MM.1S (cell line): Measurements from ENCODE around the gene MAML3.

Experiments used
- DNase-seq: peaks from one replicate; pipeline ENCODE4 v3.0.0-alpha.2; 2015
- H2AFZ ChIP-seq: fragments of 300-600 bp; sonication (generic); 2 replicates; pipeline ENCODE4 v1.6.0; 2016; ENCODE audit warnings: antibody characterized with exemption, low read length
- H3F3A ChIP-seq: fragments of 300-600 bp; sonication (generic); 2 replicates; pipeline ENCODE4 v1.6.1; 2016; ENCODE audit warnings: mild to moderate bottlenecking, antibody characterized with exemption, low read length, moderate library complexity, mixed read lengths; ENCODE audit not compliant: insufficient read depth
- H3K27ac ChIP-seq: fragments of 300-600 bp; sonication (generic); 2 replicates; pipeline ENCODE4 v1.5.1; 2016; ENCODE audit warnings: mild to moderate bottlenecking, low read length
- H3K27me3 ChIP-seq: fragments of 300-600 bp; sonication (generic); replicated peaks from 2 replicates; pipeline ENCODE4 v1.6.0; 2016; ENCODE audit warnings: low read length; ENCODE audit not compliant: insufficient read depth
- H3K36me3 ChIP-seq: fragments of 300-600 bp; sonication (generic); replicated peaks from 2 replicates; pipeline ENCODE4 v1.6.1; 2016; ENCODE audit warnings: mild to moderate bottlenecking, low read length, mixed read lengths; ENCODE audit not compliant: insufficient read depth
- H3K4me1 ChIP-seq: fragments of 300-600 bp; sonication (generic); 2 replicates; pipeline ENCODE4 v1.6.1; 2016; ENCODE audit warnings: low read length, mixed read lengths
- H3K4me2 ChIP-seq: fragments of 300-600 bp; sonication (generic); 2 replicates; pipeline ENCODE4 v1.6.0; 2016; ENCODE audit warnings: low read depth, low read length
- H3K4me3 ChIP-seq: fragments of 300-600 bp; sonication (generic); 2 replicates; pipeline ENCODE4 v1.5.1; 2016; ENCODE audit warnings: low read length, mixed read lengths
- H3K79me2 ChIP-seq: fragments of 300-600 bp; sonication (generic); 2 replicates; pipeline ENCODE4 v1.6.1; 2016; ENCODE audit warnings: mixed run types, low read length, mixed read lengths
- H3K9ac ChIP-seq: fragments of 300-600 bp; sonication (generic); 2 replicates; pipeline ENCODE4 v1.6.1; 2016; ENCODE audit warnings: low read length, mixed read lengths
- H3K9me2 ChIP-seq: fragments of 300-600 bp; sonication (generic); replicated peaks from 2 replicates; pipeline ENCODE4 v1.6.1; 2016; ENCODE audit warnings: mild to moderate bottlenecking, low read length, mixed read lengths; ENCODE audit not compliant: insufficient read depth
- H3K9me3 ChIP-seq: fragments of 300-600 bp; sonication (generic); replicated peaks from 2 replicates; pipeline ENCODE4 v1.6.1; 2016; ENCODE audit warnings: mild to moderate bottlenecking, low read length, mixed read lengths; ENCODE audit not compliant: insufficient read depth
- H4K20me1 ChIP-seq: fragments of 300-600 bp; sonication (generic); 2 replicates; pipeline ENCODE4 v1.6.1; 2016; ENCODE audit warnings: mild to moderate bottlenecking, low read length, moderate library complexity, mixed read lengths; ENCODE audit not compliant: insufficient read depth
- EZH2 ChIP-seq: fragments of 300-600 bp; sonication (generic); optimal IDR thresholded peaks from 2 replicates; pipeline ENCODE3; 2017; ENCODE audit warnings: low read depth, mild to moderate bottlenecking, antibody characterized with exemption, low read length, mixed read lengths
- EZH2phosphoT487 ChIP-seq: fragments of 300-600 bp; sonication (generic); IDR thresholded peaks from 2 replicates; pipeline ENCODE4 v1.6.1; 2018; ENCODE audit warnings: antibody characterized with exemption, low read length
- TF ChIP-seq, protein P1 (sequence below): fragments of 300-600 bp; sonication (generic); IDR thresholded peaks from 2 replicates; pipeline ENCODE4 v1.5.1; 2016; ENCODE audit warnings: antibody characterized with exemption, low read length, mixed read lengths

The MAML3 gene

DNA sequence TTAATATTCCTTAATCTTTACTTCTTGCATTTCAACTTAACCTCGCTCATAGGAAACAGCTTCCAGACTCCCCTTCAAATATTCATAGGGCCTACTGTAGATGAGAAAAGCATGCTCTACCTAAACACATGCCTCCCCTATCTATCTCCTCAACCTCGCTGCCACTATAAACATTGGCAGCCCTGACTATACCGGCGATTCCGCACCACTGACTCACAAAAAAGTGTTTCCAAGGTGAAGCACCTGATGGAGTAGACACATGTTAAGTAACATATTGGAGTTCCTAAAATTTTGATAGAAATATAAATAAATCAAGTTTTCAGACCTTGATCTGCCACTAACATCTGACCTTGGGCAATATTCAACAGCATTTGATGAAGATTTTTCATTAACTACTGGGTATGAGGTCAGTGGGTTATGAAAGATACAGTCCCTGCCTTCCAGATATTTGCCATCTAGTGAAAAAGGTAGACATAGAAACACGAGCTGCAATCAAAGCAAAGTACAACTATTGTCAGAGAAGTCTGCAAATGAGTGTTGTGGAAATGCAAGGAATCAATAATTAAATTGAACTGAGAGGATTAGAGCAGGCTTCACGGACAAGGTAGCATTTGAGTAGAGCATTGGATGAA, 184.2 kb downstream of the MAML3 start:
- H3K27ac ChIP-seq = no peak overlapping the region
- H3K4me1 ChIP-seq = peaks cover 10% of the 10 kb centered on the region
- TF ChIP-seq EZH2 (no peak), EZH2phosphoT487 (no peak)
- TF ChIP-seq, protein P1, sequence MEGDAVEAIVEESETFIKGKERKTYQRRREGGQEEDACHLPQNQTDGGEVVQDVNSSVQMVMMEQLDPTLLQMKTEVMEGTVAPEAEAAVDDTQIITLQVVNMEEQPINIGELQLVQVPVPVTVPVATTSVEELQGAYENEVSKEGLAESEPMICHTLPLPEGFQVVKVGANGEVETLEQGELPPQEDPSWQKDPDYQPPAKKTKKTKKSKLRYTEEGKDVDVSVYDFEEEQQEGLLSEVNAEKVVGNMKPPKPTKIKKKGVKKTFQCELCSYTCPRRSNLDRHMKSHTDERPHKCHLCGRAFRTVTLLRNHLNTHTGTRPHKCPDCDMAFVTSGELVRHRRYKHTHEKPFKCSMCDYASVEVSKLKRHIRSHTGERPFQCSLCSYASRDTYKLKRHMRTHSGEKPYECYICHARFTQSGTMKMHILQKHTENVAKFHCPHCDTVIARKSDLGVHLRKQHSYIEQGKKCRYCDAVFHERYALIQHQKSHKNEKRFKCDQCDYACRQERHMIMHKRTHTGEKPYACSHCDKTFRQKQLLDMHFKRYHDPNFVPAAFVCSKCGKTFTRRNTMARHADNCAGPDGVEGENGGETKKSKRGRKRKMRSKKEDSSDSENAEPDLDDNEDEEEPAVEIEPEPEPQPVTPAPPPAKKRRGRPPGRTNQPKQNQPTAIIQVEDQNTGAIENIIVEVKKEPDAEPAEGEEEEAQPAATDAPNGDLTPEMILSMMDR = no peak
- no peak for DNase-seq
- H3K27me3 ChIP-seq = no peaks in the 10 kb centered on the region
- H3K4me2 ChIP-seq = no peak overlapping the region
- no peaks in the 10 kb centered on the region for H3F3A ChIP-seq
- H3K9me2 ChIP-seq = no peaks in the 10 kb centered on the region
- H3K79me2 ChIP-seq = no peaks in the 10 kb centered on the region
- no peak overlapping the region for H2AFZ ChIP-seq
- H4K20me1 ChIP-seq = no peaks in the 10 kb centered on the region
- H3K4me3 ChIP-seq = no peak overlapping the region
- H3K9me3 ChIP-seq = no peaks in the 10 kb centered on the region
- H3K9ac ChIP-seq = no peak overlapping the region
- H3K36me3 ChIP-seq = no peaks in the 10 kb centered on the region

DNA sequence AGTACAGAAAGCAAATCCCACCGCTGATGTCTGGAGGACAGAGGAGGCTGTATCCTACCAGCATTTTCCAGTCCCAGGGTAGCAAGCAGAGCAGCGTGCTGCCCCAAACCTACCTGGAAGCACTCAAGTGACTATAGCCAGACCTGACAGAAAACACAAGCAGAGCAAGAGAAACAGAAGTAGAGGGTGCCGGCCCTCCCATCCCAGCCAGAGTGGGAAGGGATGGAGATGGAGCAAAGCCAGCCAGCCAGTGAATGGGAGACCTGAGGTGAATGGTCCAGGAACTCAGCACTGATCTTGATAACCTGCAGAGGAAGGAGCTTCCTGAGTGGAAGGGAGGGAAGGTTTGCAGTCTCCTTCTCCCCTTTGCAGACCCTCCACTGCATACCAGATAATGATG, 185.2 kb downstream of the MAML3 start:
- TF ChIP-seq, protein P1 = no peak
- no peak for TF ChIP-seq EZH2
- TF ChIP-seq EZH2phosphoT487 = no peak
- Histone ChIP-seq H3K9ac (no peak overlapping the region), H3K9me3 (no peaks in the 10 kb centered on the region), H3K4me3 (no peak overlapping the region), H4K20me1 (no peaks in the 10 kb centered on the region), H2AFZ (no peak overlapping the region), H3K9me2 (no peaks in the 10 kb centered on the region), H3K4me2 (no peak overlapping the region), H3K4me1 (peaks cover 10% of the 10 kb centered on the region), H3K27ac (no peak overlapping the region), H3K36me3 (no peaks in the 10 kb centered on the region), H3K27me3 (no peaks in the 10 kb centered on the region), H3F3A (no peaks in the 10 kb centered on the region), H3K79me2 (no peaks in the 10 kb centered on the region)
- no peak for DNase-seq

DNA sequence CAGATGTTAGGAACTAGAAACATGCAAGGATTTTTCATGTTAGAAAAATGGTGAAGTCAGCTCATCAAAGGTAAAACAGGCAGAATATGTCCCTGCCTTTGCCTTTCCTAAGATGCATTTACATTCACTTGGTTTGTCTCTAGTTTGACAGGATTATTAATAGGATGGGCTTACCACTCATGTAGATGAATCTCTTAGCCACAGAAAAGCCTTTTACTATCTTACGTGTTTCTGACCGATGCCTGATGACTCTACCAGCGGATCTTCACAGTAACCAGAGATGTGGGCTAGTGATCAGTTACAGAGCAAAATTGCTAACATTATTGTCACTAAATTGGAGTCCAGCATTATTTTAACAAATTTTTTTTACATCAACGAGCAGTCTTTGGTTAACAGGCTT, 187.6 kb downstream of the MAML3 start:
- H3K9me2 ChIP-seq = no peaks in the 10 kb centered on the region
- no peak overlapping the region for H3K4me3 ChIP-seq
- H3K9ac ChIP-seq = no peak overlapping the region
- TF ChIP-seq EZH2 (no peak), EZH2phosphoT487 (no peak)
- no peak overlapping the region for H3K4me2 ChIP-seq
- H4K20me1 ChIP-seq = no peaks in the 10 kb centered on the region
- H3K27ac ChIP-seq = no peak overlapping the region
- no peaks in the 10 kb centered on the region for H3F3A ChIP-seq
- H3K36me3 ChIP-seq = no peaks in the 10 kb centered on the region
- H2AFZ ChIP-seq = no peak overlapping the region
- no peaks in the 10 kb centered on the region for H3K79me2 ChIP-seq
- H3K27me3 ChIP-seq = no peaks in the 10 kb centered on the region
- H3K4me1 ChIP-seq = no peaks in the 10 kb centered on the region
- H3K9me3 ChIP-seq = no peaks in the 10 kb centered on the region
- DNase-seq = no peak

DNA sequence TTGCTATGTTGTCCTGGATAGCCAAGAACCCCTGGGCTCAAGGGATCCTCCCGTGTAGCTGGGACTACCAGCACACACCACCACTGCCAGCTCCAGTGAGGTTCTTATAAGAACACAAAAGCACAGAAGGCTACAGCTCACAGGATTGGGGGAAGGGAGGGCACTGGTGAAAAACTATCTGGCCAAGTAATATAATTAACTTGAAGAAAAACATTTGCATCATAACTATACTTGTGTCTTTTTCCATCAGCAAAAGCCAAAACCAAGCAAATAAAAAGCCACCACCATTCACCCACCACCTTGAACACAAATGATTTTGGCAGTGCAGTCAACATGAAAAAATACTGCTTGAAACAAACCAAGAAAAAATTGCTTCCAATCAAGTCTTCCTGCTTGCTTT, 188.2 kb downstream of the MAML3 start:
- H3K27me3 ChIP-seq = no peaks in the 10 kb centered on the region
- H3K4me1 ChIP-seq = no peaks in the 10 kb centered on the region
- H3K79me2 ChIP-seq = no peaks in the 10 kb centered on the region
- H3K27ac ChIP-seq = no peak overlapping the region
- H3K9me3 ChIP-seq = no peaks in the 10 kb centered on the region
- no peaks in the 10 kb centered on the region for H3K9me2 ChIP-seq
- no peak overlapping the region for H3K9ac ChIP-seq
- no peaks in the 10 kb centered on the region for H4K20me1 ChIP-seq
- no peak overlapping the region for H2AFZ ChIP-seq
- no peaks in the 10 kb centered on the region for H3F3A ChIP-seq
- H3K4me2 ChIP-seq = no peak overlapping the region
- no peak for TF ChIP-seq EZH2phosphoT487
- TF ChIP-seq EZH2 = no peak
- TF ChIP-seq, protein P1 = no peak
- H3K4me3 ChIP-seq = no peak overlapping the region
- no peaks in the 10 kb centered on the region for H3K36me3 ChIP-seq
- DNase-seq = no peak
